Activated CD4-positive, CD25-positive, alpha-beta regulatory T cell treated with anti-CD3 and anti-CD28 coated beads, Interleukin-2, amount 50 U/mL, for 72 hours (primary cell): Measurements from ENCODE around the gene ESRP2.

Source experiments
- DNase-seq: peaks from one replicate; pipeline ENCODE4 v3.0.0; 2021

The ESRP2 gene

GRCh38 chr16:68263559-68264127, 27.7 kb upstream of the ESRP2 start:
- no peak for DNase-seq

GRCh38 chr16:68259007-68259825, 23.3 kb upstream of the ESRP2 start:
- no peak for DNase-seq

DNA sequence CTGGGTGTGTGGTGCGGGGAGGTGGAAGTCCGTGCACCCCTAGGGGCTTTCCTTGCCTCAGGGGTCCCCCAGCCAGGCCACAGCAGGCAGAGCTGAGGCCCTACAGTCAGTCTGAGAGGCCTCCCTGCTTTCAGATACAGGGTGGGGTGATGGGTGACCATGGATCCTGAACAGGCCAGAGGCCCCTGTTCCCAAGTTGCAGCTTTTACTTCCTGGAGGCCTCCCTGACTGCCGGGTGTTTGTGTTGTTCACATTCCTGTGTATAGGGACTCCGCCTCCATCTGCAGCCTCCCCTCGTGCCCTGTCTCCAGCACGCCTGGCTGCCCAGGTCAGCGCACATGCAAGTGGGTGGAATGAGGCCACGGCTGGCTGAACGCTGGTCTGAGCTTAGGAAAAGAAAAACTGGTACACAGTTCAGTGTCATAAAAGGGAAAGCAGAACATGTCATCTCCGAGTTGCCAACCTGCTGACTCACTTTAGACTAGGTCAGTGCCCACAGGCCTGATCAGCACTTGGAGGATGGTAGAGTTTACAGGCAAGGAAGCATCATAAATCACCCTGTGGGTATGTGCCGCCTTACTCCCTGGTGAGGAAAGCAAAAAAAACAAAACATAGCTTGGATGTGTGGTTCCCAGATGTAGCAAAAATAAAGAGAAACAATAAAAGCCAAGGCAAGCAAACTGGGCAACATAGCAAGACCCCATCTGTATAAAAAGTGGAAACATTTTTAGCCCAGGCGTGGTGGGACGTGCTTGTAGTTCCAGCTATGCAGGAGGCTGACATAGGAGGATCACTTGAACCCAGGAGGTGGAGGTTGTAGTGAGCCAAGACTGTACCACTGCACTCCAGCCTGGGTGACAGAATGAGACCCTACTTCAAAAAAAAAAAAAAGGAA, 22.2 kb upstream of the ESRP2 start:
- DNase-seq, result no peak

GRCh38 chr16:68257251-68257905, 21.5 kb upstream of the ESRP2 start:
- no peak for DNase-seq

DNA sequence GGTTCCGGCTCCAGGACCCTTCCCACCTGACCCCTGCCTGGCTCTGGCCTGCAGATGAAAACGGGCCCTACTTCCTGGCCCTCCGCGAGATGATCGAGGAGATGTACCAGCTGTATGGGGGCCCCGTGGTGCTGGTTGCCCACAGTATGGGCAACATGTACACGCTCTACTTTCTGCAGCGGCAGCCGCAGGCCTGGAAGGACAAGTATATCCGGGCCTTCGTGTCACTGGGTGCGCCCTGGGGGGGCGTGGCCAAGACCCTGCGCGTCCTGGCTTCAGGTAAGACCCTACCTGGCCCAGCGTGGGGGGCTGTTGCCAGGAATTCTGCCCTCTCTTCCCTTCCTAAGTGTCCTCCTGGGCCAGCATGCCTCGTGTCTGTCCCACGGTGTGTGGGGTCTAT, 19.8 kb upstream of the ESRP2 start:
- DNase-seq, result no peak

DNA sequence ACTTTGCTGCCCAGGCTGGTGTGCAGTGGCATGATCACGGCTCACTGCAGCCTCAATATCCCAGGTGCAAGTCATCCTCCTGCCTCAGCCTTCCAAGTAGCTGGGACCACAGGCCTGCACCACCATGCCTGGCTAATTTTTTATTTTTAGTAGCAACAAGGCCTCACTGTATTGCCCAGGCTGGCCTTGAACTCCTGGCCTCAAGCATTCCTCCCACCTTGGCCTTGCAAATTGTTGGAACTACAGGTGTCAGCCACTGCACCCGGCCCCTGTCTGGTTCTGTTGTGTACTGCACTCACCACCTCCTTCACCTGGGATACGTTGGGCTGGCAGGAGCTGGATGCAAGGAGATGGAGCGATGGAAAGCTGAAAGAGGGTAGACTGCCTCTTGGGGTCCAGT, 17.8 kb upstream of the ESRP2 start:
- DNase-seq, result no peak

- no peak for DNase-seq
Observed at GRCh38 chr16:68252383-68252782, 16.5 kb upstream of the ESRP2 start.

DNA sequence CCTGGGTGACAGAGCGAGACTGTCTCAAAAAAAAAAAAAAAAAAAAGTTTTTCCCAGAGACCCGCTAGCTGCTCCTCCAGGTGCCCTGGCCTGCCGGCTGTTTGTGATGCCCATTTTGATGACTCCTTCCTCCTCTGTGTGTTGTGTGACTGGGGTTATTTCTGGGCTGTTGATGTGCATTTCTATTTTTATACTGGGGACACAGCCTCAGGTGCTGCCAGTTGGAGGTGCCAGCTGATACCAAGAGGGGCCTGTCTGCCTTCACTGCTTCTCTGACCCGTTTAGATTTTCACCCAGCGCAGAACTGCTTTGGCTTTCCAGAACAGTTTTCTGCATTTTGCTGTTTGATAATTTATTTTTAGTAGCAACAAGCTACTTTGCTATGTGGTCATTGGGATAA, 15.9 kb upstream of the ESRP2 start:
- DNase-seq, result no peak

- no peak for DNase-seq
Observed at GRCh38 chr16:68250951-68251350, 15.0 kb upstream of the ESRP2 start.

DNA sequence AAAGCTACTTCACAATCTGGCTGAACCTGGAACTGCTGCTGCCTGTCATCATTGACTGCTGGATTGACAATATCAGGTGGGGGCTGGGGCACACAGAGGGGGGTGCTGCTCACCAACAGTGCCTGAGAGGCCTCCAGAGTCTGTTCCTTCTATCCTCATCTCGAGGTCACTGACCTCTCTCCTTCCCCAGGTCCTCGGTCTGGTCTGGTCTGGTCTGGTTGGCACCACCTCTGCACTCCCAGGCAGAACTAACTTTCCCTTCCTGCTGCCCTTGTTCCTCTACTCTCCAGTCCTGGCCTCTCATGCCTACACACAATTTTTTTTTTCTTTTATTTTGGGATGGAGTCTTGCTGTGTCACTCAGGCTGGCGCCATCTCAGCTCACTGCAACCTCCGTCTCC, 13.4 kb upstream of the ESRP2 start:
- DNase-seq, result no peak

DNA sequence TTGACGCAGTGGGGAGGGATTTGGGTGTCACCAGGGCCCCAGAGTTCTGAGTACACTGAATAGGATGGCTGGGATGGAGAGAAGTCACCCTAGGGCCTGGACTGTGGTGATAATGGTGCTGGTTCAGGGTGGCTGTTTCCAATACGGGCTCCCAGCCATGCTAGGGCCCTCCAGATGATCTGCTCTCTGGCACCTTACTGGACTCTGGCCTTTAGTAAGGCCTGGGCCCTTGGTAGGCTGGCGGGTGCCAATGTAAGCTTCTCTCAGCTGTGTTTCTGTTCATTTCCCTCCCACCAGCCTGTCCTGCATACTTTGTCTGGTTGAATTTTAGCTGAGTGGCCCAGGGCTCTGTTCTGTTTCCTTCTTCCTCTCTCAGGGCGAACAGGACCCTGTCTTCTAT, 12.0 kb upstream of the ESRP2 start:
- DNase-seq, result no peak

DNA sequence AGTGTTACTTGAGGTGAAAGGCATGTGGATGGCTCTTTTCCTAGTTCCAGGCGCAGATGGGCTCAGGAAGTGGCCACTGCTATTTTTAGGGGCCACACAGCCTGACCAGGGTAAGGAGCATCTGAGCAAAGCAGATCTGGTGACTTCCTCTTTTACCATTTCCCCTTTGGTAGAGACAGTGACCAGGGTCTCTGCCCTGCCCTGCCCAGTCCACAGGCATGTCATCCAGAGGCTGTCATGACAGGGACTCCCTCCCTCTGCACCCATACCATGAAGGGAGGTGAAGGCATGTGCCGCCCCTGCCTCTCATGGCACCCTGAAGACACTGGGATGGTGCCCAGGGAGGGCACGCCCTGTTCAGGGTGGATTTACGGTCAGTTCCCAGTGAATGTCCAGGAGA, 11.5 kb upstream of the ESRP2 start:
- DNase-seq, result no peak

GRCh38 chr16:68246666-68247065, 10.7 kb upstream of the ESRP2 start:
- no peak for DNase-seq

DNA sequence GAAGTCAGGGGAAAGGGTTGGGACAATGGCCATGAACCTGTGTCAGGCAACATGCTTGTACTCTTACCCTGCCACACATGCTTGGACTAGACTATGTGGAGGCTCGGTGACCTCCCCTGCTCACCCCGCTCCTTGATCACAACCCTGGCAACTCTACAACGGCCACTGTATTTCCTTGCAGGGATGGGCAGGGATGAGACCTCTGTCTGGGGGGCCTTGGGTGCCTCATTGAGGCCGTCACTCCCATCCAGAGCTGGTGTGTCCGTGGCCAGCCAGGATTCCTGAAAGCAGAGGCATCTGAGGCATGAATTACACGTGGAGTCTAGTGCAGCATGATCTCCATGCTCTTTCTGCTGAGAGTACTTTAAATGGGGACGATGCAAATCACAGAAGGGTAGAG, 10.2 kb upstream of the ESRP2 start:
- DNase-seq, result no peak

DNA sequence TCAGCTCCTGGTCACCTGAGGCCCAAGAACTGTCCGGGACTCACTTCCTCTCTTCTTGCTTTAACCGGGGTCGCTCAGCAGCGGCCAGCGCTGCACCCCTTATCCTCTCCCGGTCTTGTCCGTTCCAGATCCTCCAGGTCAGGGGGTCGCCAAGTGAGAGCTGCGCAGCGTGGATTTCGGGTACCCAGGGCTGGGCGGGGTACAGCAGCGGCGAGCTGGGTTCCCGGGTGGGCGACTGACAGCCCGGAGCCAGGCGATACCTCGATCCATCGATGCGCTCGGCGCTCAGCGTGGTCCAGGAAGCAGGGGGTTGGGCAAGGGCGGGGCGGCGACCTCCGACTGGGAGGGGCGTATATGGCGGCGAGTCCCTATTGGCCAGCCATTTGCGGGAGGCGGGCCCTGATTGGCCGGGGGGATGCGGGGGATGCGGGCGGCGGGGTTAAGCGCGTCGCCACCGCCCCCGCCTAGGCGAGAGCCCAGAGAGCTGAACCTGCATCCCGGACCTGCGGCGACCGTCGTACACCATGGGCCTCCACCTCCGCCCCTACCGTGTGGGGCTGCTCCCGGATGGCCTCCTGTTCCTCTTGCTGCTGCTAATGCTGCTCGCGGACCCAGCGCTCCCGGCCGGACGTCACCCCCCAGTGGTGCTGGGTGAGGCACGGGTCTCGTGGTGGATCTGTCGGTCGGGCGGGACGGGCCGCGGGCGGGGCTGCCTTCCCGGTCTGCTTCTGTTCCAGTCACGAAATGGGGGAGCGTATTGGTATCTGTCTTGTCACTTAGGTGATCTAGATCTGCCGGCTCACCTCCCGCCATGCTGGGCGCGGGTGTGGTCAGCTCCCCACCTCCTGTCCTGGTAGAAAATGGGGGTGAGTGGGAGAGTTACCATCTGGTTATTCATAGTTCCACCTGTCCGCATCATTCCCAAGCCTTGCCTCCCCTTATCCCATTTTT, 9.3 kb upstream of the ESRP2 start, which contains the start of gene PLA2G15:
TSS of gene PLA2G15 (plus strand) at position 471 of the 951 bp plus-strand sequence. CDS start at position 525, 54 bp downstream.
- DNase-seq, result peak; percentile 95

DNA sequence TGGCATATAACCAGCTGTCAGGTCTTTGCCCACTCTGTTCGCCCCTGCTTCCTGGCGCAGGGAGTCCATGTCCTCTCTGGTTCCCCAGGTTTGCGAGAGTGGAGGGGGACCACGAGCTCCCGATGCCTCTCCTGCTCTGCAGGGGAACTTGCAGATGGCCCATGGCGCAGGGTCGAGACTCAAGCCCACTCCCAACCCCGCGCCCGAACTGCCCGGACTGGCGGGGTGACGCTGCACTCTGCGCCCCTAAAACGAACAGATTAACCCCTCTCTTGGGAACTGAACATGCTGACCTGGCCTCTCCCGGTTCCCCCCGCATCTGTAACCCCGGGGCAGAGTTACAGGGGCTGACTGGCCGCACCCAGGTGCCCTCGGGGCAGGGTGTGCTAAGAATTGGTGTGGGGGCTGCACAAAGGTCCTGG, 8.6 kb upstream of the ESRP2 start:
- no peak for DNase-seq

GRCh38 chr16:68242926-68243858, 7.3 kb upstream of the ESRP2 start:
- DNase-seq, result no peak

DNA sequence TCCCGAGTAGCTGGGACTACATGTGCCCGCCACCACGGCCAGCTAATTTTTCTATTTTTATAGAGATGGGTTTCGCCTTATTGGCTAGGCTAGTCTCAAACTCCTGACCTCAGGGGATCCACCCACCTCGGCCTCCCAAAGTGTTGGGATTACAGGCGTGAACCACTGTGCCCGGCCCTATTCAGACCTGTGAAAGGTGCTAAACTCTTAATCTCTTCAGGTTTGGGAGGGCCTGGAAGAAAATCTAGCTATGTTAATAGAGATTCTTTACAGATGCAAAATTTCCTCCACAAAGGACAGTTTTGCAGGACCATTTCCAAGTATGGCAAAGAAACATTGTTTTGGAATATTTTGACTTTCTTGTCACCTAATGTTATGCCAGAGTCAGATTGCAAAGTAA, 6.2 kb upstream of the ESRP2 start:
- DNase-seq, result no peak

GRCh38 chr16:68238029-68238345, 2.1 kb upstream of the ESRP2 start:
- no peak for DNase-seq

DNA sequence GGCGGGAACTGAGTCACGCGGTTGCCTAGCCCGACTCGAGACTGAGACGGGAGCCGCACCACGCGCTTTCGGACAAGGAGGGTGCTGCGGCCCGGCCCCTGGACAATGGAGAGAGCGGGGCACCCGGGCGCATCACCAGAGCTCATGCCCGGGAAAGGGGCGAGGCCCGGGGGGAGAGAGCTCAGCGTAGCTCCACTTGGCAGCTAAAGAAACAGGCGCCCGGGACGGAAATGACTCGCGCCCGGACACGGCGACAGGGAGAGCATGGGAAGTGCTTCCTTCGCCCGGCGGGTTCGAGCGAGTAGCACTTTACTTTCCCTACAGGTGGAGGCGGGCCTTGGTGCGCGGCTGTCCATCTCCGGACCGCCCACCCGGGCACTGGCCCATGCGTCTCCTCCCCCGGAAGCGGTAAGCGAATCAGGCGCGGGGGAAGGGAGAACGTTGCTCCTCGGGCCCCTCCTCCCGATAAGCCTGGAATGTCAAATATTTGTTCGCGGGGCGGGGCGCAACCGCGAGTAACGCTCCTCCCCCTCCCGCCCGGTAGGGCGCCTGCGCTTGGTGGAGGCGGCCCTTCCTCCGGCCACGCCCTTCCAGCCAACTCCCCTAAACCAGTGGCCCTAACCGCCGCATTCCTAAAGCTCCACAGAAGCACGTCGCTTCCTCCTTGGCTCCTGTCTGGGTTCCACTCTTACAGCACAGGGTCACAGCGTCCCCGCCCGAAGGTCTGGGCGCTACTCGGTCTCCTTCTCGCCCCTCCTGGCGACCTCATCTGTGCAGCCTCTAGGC, 1.5 kb upstream of the ESRP2 start:
- DNase-seq, result peak; percentile 90
